ENCODE measurements around the gene SLC26A3.

Gene SLC26A3

GRCh38 chr7:107815254-107815882, 12.3 kb upstream of the SLC26A3 start:
- no peak for DNase-seq

GRCh38 chr7:107813524-107813923, 10.5 kb upstream of the SLC26A3 start:
- DNase-seq: no peak

DNA sequence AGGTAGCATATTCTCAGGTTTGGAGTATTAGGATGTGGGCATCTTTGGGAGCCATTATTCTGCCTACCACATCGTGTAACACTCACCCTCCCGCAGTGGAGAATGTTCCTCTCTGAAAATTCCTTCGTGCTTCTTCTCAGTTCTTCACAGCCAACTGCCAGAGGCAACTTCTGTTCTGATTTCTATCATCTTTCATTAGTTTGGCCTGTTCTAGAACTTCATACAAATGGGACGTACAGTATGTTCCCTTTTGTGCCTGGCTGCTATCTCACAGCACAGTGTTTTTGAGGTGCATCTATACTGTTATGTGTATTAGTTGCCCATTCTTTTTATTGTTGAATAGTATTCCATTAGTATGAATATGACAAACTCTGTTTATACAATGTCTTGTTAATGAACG, 8.9 kb upstream of the SLC26A3 start:
- DNase-seq: no peak

- no peak for DNase-seq
Observed at GRCh38 chr7:107810626-107811025, 7.6 kb upstream of the SLC26A3 start.

DNA sequence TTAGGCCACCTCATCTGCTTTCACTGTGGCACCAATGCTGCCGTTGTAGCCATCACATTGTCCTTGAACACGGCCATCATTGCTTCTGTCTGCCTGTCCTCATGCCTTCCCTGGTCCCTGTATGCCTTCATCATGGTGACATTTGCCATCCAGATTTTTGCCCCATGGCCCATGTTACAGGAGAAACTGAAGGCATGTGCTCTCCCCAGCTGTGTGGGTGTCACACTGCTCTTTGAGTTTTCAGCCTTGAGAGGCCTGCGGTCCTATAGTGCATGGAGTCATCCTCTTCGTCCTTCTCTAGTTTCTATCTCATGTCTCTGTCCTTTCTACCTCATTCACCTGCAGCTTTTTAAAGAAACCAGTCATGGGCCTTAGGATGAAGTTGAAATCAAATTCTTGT, 6.2 kb upstream of the SLC26A3 start:
- DNase-seq: no peak

DNA sequence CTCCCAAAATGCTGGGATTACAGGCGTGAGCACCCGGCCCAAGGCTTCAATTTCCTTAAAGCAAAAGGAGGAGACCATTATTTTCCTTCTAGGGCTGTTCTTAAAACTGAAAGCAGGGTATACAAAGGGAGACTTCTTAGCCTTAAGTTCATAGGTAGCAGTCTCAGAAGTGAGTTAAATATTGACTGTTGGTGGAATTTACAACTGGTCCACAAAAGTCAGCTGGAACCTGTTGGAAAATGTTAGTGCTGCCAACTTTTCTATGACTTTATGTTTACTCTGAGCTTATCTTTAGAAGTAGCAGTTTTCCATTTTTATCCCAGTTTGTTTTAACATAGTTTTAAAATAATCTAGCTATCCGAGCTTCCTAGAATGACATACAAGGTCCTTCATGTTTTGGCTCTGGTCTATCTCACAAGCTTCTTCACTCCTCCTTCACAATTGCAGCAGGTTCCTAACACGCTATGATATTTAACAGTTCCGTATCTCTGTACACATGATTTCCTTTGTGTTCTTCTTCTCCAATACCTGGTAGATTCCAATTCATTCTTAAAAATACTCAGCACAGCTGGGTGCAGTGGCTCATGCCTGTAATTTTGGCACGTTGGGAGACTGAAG, 3.3 kb downstream of the SLC26A3 start:
- DNase-seq: no peak

GRCh38 chr7:107792364-107792763, 10.7 kb downstream of the SLC26A3 start:
- no peak for DNase-seq

DNA sequence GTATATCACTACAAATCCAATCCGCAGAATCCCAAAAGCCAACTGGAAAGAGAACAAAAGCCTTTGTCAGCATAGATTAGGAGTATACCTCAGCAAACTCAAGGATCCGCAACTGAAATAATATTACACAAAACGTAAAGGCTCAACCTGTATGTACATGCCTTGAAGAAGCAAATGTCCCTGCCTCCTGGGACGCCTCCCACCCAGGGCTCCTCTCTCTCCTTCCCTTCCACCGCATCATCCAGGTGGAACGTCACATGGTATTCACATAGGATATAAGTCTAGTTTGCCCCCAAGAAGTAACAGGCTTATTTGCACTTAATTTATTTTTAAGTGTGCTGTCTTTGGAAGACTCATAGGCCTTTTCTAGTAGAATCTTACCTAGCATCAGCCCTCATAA, 13.4 kb downstream of the SLC26A3 start:
- no peak for DNase-seq

DNA sequence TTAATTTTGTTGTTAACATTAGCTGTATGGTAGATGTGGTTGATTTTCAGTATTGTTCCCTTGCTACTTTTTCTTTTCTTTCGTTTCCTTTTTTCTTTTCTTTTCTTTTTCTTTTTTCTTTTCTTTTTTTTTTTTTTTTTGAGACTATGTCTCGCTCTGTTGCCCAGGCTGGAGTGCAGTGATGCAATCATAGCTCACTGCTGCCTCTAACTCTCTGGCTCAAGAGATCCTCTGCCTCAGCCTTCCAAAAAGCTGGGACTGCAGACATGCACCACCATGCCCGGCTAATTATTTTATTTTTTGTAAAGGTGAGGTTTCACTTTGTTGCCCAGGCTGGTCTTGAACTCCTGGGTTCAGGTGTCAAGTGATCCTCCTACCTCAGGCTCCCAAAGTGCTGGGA, 14.4 kb downstream of the SLC26A3 start:
- no peak for DNase-seq

- DNase-seq: no peak
Observed at GRCh38 chr7:107788216-107788615, 14.8 kb downstream of the SLC26A3 start.

DNA sequence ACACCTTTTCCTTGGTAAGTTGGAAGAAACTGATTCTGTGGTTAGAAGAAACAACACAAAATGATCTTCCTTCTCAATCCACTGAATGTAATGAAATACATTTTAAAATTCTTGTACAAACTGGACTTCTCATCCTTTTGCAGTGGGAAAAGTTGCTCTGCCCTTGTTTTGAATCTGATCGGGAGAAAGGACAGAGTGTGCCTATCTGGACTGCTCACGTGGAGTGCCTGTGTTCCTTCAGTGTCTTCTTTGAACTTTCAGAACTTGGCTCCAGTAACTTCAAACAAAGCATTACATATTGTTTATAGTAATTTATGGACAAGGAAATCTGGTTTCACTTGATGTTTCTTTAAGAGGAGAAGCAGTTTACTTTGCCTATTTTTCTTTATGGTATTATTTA, 17.1 kb downstream of the SLC26A3 start:
- DNase-seq: no peak

DNA sequence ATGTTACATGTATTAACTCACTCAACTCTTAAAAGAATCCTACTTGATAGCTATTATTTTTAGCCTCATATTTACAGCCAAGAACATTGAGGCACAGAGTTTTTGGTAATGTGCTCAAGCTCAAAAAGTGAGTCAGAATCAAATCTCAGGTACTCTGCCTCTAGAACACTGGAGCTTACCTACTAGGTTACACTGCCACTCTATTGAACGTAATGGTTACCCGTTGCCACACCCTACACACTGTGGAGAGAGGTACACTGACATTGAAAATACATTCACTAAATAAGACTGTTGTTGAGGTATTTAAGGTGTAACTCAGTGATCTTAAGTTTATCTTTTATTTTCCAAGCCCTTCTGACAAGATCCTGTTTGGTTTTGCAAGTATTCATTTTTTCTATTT, 17.9 kb downstream of the SLC26A3 start:
- no peak for DNase-seq

GRCh38 chr7:107783648-107784047, 19.4 kb downstream of the SLC26A3 start:
- no peak for DNase-seq

DNA sequence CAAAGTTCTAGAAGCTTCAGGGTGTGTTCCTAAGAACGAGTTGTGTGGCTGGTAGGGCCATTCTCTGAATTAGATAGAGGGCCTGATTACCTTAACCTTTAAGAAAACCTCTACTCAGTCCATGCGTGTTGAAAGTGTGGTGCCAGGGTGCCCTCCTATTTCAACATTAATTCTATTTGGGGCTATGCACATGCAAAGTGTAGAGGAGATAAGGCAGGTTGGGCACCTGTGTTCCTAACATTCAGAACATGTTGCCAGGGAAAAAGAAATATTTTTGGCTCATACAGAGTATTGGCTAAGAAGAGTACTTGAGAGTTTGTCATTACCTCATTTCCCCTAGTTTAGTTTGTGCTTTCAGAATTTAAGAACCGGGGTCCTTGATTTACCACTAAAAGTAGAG, 20.6 kb downstream of the SLC26A3 start:
- DNase-seq: no peak

GRCh38 chr7:107779647-107780099, 23.4 kb downstream of the SLC26A3 start:
- no peak for DNase-seq

DNA sequence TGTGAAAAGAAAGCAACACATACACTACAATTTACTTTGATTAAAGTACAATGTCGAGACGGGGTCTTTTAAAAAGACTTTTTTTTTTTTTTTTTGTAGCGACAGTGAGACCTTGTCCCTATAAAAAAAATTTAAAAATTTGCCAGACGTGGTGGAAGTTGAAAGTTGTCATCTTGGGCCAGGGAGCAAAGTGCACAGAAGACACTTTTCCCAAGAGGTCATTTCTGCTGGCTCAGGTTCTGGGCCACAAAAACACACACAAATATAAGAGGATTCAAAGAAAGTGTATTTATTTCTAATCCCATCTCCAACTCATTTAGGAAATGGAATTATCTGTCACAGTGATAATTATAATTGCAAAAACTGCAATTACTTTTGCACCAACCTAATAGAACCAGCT, 24.7 kb downstream of the SLC26A3 start:
- DNase-seq: no peak

- DNase-seq: no peak
Observed at GRCh38 chr7:107777702-107778101, 25.3 kb downstream of the SLC26A3 start.

DNA sequence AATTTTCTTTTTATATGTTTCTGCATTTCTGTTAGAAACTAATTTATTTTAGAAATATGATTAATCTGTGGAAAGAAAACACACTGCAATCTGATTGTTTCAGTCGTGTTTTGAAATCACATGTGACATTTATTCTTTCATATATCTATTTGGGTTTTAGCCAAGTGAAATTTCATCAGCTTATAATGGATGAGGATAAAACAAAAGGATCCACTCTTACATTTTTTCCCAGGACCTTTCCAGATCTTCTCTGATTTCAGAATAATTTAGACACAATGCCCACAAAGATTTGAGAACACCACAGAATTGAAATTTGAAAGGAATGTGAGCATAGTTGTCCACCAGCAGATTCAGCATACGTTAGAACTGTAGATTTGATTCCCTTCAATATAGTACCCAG, 30.0 kb downstream of the SLC26A3 start:
- no peak for DNase-seq

DNA sequence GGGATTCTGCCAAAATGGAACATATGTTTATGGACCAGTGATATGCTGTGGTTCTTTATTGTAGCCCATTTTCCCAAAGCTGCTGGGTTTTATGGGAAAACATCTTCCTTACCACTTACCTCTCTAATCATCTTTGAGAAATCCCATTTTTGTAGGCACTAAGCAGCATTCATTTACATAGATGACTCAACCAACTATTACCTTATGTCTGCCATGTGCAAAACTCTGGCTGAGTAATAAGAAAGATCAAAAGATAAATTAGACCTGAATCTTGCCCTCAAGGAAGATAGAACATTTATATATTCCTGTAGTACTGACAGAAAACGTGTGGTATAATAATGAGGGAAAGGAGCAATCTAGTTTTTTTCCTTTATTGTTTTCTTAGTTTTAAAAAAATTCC, 34.8 kb downstream of the SLC26A3 start:
- no peak for DNase-seq

GRCh38 chr7:107767391-107767790, 35.6 kb downstream of the SLC26A3 start:
- DNase-seq: no peak

GRCh38 chr7:107758667-107759066, 44.4 kb downstream of the SLC26A3 start:
- no peak for DNase-seq

DNA sequence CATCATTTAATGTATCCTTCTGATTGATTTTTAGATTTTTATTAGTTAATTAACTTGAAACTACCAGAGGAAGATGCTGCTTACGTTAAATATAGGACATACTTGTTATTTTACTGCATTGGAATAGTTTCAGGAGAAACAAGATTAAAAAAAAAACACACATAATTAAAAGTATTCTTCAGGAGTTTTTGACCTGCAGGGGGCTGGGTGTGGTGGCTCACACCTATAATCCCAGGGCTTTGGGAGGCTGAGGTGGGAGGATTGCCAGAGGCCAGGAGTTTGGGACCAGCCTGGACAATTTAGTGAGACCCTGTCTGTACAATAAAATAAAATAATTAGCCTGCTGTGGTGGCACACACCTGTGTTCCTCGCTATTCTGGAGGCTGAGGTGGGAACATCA, 48.4 kb downstream of the SLC26A3 start:
- DNase-seq: no peak

- DNase-seq: no peak
Observed at GRCh38 chr7:107751113-107751512, 51.9 kb downstream of the SLC26A3 start.

DNA sequence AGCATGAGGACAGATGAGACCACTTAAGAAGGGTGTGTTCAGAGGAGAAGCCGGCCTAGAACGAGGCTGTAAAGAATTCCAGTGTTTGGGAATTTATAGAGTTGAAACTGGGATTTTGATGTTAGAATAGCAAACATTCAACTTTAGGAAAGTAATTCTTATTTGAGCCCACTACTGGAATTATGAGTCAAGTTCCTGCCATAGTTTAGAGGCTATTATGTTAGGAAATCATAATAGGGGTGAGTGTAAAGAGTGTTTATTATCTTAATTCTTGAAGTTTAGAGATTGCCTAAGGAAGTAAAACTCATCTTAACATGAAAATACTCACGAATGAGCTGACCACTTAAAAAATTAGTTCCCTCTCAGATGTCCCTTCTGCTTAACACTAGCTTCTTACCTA, 57.0 kb downstream of the SLC26A3 start:
- DNase-seq: no peak

DNA sequence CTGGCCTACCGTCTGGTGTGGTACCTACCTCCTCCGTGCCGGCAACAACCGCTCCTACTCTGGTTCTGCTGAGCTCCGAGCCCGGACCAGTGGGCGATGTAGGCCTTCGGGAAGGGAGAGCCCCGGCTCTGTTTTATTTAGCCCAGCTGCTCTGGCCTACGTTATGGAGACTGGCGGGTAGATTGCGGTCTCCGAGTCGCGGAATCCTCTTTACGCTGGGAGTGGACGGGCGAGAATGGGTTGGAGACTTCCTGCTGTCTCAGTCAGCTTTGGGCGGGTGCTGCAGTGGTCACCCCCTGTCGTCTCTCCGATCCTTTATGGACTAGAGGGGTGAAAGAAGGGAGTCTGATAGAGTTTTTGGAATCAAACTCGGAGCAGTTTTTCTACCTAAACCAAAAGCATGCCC, 58.7 kb downstream of the SLC26A3 start:
- no peak for DNase-seq
